Measurements from ENCODE around the gene DSP.

DSP gene

GRCh38 chr6:7540595-7540994 lies 876 bp upstream of the DSP start:
- no peak for DNase-seq

GRCh38 chr6:7542065-7542873 lies 798 bp downstream of the DSP start:
- DNase-seq = no peak

- DNase-seq = no peak
Measured at GRCh38 chr6:7542874-7543624, 1.6 kb downstream of the DSP start.

GRCh38 chr6:7543789-7544424 lies 2.4 kb downstream of the DSP start:
- no peak for DNase-seq

- DNase-seq = no peak
Measured at GRCh38 chr6:7544597-7544996, 3.1 kb downstream of the DSP start.

- no peak for DNase-seq
Measured at GRCh38 chr6:7545316-7546019, 4.0 kb downstream of the DSP start.

GRCh38 chr6:7546020-7546369 lies 4.5 kb downstream of the DSP start:
- no peak for DNase-seq

GRCh38 chr6:7546383-7546782 lies 4.9 kb downstream of the DSP start:
- DNase-seq = no peak

GRCh38 chr6:7546896-7547295 lies 5.4 kb downstream of the DSP start:
- no peak for DNase-seq

GRCh38 chr6:7547315-7547714 lies 5.8 kb downstream of the DSP start:
- no peak for DNase-seq

GRCh38 chr6:7550433-7550801 lies 8.9 kb downstream of the DSP start:
- no peak for DNase-seq

- no peak for DNase-seq
Measured at GRCh38 chr6:7554533-7555275, 13.2 kb downstream of the DSP start.

- DNase-seq = no peak
Measured at GRCh38 chr6:7555671-7556070, 14.2 kb downstream of the DSP start.

GRCh38 chr6:7556394-7557106 lies 15.1 kb downstream of the DSP start:
- no peak for DNase-seq

GRCh38 chr6:7557652-7558051 lies 16.2 kb downstream of the DSP start:
- DNase-seq = no peak

GRCh38 chr6:7558781-7559180 lies 17.3 kb downstream of the DSP start:
- DNase-seq = no peak

GRCh38 chr6:7559196-7559595 lies 17.7 kb downstream of the DSP start:
- no peak for DNase-seq

- no peak for DNase-seq
Measured at GRCh38 chr6:7559651-7560385, 18.3 kb downstream of the DSP start.

- DNase-seq = no peak
Measured at GRCh38 chr6:7561153-7561964, 19.9 kb downstream of the DSP start.

GRCh38 chr6:7562769-7563168 lies 21.3 kb downstream of the DSP start:
- DNase-seq = no peak
